ELR (cell line): ENCODE measurements around the gene EARS2.
"Not testable (repeated sequence)": the region's sequence is repeated elsewhere in the genome, so short reads cannot be mapped to it uniquely, and the experiment has no call there.

Source experiments
- DNase-seq: peaks from one replicate; pipeline ENCODE4 v3.0.0-alpha.2; 2015; ENCODE audit warnings: low read depth

EARS2 gene

GRCh38 chr16:23567602-23568001 lies 10.5 kb upstream of the EARS2 start:
- DNase-seq: no peak

DNA sequence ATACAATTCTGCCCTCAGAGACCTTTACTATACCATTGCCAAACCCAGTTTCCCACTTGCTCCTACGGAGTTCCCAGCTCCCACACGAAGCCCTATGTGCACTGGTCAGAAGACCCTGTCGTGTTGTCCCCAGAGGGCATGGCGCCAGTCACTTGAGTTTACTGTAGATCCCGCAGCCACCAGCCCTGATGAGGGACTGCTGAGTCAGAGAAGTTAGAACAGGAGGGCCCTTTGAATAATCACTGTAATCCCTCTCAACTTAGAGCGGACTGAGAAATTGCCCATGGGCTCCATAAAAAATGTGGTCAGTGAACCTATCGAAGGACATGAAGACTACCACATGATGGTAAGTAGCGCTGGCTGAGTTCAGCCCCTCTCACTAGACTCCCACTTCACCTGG lies 9.6 kb upstream of the EARS2 start:
- DNase-seq: no peak

GRCh38 chr16:23564575-23565363 lies 7.6 kb upstream of the EARS2 start:
- no peak for DNase-seq

- no peak for DNase-seq
Observed at GRCh38 chr16:23563186-23563585, 6.0 kb upstream of the EARS2 start.

DNA sequence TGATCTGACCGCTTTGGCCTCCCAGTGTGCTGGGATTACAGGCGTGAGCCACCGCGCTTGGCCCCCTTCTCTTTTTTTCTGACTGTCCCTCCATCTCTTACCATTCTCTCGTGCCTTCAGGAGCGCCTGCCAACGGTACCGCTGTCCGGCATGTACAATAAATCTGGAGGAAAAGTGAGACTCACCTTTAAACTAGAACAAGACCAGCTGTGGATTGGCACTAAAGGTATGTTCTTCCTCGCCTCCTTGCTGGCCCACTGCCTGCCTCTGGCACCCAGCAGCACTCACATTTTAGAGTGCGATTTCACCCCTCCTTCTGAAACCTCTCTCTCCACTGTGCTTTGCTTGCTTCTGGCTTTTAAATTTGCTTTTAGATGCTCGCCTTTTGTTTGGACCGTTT lies 5.4 kb upstream of the EARS2 start:
- DNase-seq: no peak

DNA sequence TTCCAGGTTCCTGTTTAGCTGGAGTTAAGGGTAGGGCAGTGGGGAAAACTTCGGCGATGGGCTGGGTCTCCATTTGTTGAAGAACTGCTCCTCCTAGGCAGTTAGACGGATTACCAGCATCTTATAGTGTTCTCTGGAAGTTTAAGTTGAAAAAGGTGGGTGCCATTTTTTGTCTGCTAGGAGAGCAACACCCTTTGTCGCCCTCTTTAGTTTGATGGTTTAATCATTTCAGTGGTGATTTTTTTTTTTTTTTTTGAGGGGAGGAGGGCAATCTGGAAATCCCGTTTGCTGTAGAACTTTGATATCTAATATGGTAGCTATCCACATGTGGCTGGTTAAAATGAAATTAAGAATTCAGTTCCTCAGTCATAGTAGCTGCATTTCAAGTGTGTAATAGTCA lies 4.4 kb upstream of the EARS2 start:
- peak; percentile 9 for DNase-seq

GRCh38 chr16:23557779-23558702 lies 891 bp upstream of the EARS2 start:
- peak; percentile 42 for DNase-seq

DNA sequence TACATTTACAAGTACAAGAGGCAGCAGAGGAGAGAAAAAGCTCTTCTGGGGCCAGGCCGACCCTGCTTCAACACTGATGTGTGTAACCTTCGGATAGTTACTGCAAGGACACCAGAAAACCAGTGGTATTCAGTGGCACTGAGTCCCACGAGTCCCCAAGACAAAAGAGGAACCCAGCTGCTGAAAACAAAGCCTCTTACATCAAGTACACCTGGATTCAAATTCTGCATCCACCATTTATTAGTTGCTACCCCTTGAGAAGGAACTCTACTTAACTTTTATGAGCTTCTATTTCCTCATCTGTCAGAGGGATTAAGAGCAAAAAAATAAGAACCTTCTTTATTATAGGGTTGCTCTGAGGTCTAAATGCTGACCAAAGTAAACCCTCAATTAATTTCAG lies 2.6 kb downstream of the EARS2 start:
- DNase-seq: no peak

DNA sequence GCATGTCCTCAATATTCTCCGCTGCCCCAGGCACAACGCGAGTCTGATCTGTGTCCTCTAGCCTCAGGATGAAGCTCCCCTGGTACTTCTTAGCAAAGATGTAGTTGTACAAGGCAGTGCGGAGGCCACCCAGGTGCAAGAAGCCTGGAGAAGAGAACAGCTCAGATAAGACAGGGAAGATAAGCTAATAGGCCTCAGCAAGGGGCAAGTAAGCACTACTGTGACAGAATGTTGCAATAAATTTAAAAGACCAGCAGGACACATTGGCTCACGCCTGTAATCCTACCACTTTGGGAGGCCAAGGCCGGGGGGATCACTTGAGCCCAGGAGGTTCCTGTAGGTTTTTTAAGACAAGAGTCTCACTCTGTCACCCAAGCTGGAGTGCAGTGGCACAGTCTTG lies 5.0 kb downstream of the EARS2 start:
- no peak for DNase-seq

GRCh38 chr16:23549938-23550337 lies 7.2 kb downstream of the EARS2 start:
- no peak for DNase-seq

GRCh38 chr16:23544436-23544835 lies 12.7 kb downstream of the EARS2 start:
- no peak for DNase-seq

DNA sequence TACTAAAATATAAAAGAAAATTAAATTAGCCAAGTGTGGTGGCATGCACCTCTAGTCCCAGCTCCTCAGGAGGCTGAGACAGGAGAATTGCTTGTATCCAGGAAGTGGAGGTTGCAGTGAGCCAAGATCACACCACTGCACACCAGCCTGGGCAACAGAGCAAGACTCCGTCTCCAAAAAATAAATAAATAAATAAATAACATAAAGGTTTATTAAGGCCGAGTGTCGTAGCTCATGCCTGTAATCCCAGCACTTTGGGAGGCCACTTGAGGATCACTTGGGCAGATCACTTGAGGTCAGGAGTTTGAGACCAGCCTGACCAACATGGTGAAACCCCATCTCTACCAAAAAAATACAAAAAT lies 16.4 kb downstream of the EARS2 start:
- not testable (repeated sequence) for DNase-seq

GRCh38 chr16:23539984-23540816 lies 16.9 kb downstream of the EARS2 start:
- DNase-seq: no peak

DNA sequence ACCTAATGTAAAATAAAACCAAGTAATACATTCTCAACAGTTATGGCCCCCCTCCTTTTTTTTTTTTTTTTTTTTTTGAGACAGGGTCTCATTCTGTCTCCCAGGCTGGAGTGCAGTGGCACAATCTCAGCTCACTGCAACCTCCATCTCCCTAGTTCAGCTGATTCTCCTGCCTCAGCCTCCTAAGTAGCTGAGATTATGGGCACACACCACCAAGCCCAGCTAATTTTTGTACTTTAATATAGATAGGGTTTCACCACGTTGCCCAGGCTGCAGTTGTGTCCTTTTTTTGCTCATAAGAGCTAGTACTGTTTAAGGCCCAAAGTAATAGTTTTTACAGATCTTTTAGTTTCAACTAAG lies 18.3 kb downstream of the EARS2 start:
- DNase-seq: peak; percentile 1

- DNase-seq: no peak
Observed at GRCh38 chr16:23537390-23537789, 19.8 kb downstream of the EARS2 start.

DNA sequence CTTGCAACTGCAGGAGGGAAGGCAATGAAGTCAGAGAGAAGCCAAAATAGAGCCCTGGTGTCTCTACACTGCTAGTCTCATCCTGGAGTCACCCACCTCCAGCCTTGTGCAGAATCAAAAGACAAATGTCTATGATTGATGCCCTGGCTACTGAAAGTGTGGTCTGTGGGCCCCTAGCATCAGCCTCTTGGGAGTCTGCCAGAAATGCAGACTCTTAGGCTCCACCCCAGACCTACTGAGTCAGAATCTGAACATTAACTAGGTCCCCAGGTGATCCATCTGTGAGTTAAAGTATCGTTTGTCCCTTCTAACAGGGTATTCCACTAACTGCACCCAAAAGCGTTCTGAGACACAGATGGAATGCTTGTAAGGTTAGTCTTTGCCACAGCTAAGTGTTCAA lies 21.2 kb downstream of the EARS2 start:
- DNase-seq: no peak

GRCh38 chr16:23534868-23535860 lies 22.0 kb downstream of the EARS2 start:
- DNase-seq: no peak

GRCh38 chr16:23532448-23532847 lies 24.7 kb downstream of the EARS2 start:
- no peak for DNase-seq

DNA sequence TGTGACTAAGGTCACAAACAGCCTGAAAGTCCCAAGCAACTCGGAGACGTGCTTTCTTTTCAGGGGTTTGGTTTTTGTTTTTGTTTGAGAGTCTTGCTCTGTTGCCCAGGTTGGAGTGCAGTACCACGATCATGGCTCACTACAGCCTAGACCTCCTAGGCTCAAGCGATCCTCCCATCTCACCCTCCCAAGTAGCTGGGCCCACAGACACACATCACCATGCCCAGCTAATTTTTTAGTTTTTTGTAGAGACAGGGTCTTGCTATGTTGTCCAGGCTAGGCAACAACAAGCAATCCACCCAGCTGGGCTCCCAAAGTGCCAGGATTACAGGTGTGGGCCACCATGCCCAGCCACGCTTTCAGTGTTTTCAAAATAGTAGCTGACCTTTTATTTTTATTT lies 27.1 kb downstream of the EARS2 start:
- DNase-seq: no peak

- no peak for DNase-seq
Observed at GRCh38 chr16:23528644-23529310, 28.4 kb downstream of the EARS2 start.
